Mucosa of rectum (tissue), 2 donors: ENCODE results near the gene DNAJC16.

Source experiments
- H3K27ac ChIP-seq, 2 donors: one replicate each; pipeline ENCODE4 v1.7.0; 2013; ENCODE audit warnings: inconsistent platforms in 2 of 2, low read depth in 2 of 2, low read length in 2 of 2
- H3K27me3 ChIP-seq, 2 donors: one replicate each; pipeline ENCODE4 v1.7.0; 2013; ENCODE audit warnings: low read length in 2 of 2; ENCODE audit not compliant: control insufficient read depth in 2 of 2, insufficient read depth in 2 of 2
- H3K36me3 ChIP-seq, 2 donors: one replicate each; pipeline ENCODE4 v1.7.0; 2013; ENCODE audit warnings: low read length in 2 of 2; ENCODE audit not compliant: control insufficient read depth in 2 of 2, insufficient read depth in 2 of 2
- H3K4me1 ChIP-seq, 2 donors: one replicate each; pipeline ENCODE4 v1.7.0; 2013; ENCODE audit warnings: low read length in 2 of 2, mild to moderate bottlenecking in 1 of 2; ENCODE audit not compliant: control insufficient read depth in 2 of 2, insufficient read depth in 2 of 2
- H3K4me3 ChIP-seq, 2 donors: one replicate each; pipeline ENCODE4 v1.7.0; 2013; ENCODE audit warnings: low read length in 2 of 2
- H3K9ac ChIP-seq, 2 donors: one replicate each; pipeline ENCODE4 v1.7.0; 2013; ENCODE audit warnings: low read length in 2 of 2, low read depth in 1 of 2, mild to moderate bottlenecking in 1 of 2
- H3K9me3 ChIP-seq, 2 donors: one replicate each; pipeline ENCODE4 v1.7.0; 2013; ENCODE audit warnings: low read length in 2 of 2; ENCODE audit not compliant: control insufficient read depth in 2 of 2
- donor health status: healthy.
- donor health status: Normal muscosa, but diverticular disease.

Gene DNAJC16

DNA sequence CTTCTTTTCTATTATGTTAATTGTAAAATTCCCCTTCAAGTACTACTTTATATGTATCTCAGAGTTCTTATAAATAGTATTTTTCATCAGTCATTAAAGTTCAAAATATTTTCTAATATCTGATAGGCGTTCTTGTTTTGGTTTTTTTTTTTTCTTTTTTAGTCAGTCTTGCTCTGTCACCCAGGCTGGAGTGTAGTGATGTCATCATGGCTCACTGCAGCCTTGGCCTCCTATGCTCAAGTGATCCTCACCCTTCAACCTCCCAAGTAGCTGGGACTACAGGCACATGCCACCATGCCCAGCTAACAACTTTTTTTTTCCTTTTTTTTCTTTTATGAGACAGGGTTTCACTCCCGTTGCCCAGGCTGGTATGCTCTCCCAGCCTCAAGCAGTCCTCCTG, 30.9 kb downstream of the DNAJC16 start:
- no peaks in the 10 kb centered on the region for H3K27me3 ChIP-seq
- peaks cover 11 to 17% of the 10 kb centered on the region in 2 donors for H3K36me3 ChIP-seq
- H3K4me1 ChIP-seq, result peaks cover 4 to 8% of the 10 kb centered on the region in 2 donors
- H3K9me3 ChIP-seq, result no peaks in the 10 kb centered on the region
- H3K27ac ChIP-seq, result no peak overlapping the region
- H3K4me3 ChIP-seq, result no peak overlapping the region
- H3K9ac ChIP-seq, result no peak overlapping the region

DNA sequence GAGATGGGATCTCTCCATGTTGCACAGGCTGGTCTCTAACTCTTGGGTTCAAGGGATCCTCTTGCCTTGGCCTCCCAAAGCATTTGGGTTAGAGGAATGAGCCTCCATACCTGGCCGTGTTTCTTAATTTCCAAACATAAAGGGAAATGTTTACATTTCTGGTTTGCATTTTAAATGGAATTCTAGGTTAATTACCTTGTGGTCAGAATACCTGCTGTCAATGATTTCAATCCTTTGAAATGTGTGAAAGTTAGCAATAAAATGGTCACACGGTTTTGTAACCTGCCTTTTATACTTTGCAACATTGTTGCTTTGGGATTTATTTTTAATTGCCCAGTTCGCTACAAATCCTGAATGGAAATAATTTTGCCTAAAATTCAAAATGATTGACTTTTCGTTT, 31.9 kb downstream of the DNAJC16 start:
- no peak overlapping the region for H3K9ac ChIP-seq
- no peaks in the 10 kb centered on the region for H3K9me3 ChIP-seq
- H3K27ac ChIP-seq, result peak overlapping the region in 1 of 2 donors; percentile 76
- H3K36me3 ChIP-seq, result peaks cover 14 to 21% of the 10 kb centered on the region in 2 donors
- peaks cover 4 to 8% of the 10 kb centered on the region in 2 donors for H3K4me1 ChIP-seq
- no peaks in the 10 kb centered on the region for H3K27me3 ChIP-seq
- no peak overlapping the region for H3K4me3 ChIP-seq

DNA sequence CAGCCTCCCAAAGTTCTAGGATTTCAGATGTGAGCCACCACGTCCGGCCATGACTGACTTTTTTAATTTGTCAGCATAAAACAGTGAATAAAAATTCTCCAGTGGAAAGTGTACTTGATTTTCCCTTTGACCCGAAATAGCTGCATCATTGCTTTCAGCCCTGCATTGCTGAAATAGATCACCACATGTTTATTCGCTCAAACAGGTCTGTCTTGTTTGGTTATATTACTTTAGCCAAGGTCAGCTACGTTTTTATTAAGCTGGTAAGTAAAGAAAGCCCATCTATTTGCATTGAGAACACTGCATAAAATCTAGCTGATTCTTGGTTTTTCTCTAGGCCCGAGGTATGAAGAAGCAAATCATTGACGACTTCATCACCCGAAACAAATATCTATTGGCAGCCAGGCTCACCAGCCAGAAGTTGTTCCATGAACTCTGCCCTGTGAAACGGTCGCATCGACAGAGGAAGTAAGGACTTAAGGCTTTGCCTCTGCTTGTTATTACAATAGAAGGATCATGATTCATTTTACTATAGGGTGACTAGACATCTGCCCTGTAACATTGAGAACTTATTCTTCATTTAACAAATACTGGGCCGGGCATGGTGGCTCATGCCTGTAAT, 32.7 kb downstream of the DNAJC16 start:
- Histone ChIP-seq H3K36me3 (peaks cover 21 to 24% of the 10 kb centered on the region in 2 donors), H3K9me3 (no peaks in the 10 kb centered on the region), H3K27me3 (no peaks in the 10 kb centered on the region), H3K27ac (peak overlapping the region; percentile 73 to 76), H3K9ac (peak overlapping the region in 1 of 2 donors; percentile 26), H3K4me3 (no peak overlapping the region), H3K4me1 (peaks cover 4 to 8% of the 10 kb centered on the region in 2 donors)

DNA sequence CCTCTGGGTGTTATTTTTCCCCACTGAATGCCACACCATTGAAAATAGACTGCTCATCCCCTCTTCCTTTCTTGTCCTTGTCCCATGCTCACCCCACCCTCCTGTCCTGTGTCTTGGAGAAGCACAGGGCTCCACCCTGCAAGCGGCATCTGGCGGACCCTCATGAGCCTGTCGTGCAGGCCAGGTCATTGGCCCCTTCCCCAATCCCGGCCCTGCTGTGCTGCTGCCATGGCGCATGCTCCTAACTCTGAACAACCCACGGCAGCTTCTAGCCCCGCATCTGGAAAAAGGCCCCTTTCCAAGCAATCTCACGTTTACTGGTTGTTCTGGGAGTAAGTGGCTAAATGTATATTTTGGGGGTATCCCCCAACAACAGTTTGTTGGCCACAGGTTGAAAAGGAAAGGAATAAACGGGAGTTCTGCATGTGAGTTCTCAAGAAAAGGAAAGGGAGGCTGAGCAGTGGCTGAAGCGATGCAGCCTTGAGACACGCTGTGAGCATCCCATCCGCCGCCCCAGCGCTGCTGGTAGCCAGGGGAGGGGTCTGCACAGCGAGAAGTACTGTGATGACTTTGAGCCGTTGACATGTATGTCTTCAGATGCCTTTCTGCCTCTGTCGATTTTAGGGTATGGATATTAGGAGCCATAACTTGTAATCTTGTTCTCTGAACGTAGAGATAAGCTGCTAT, 41.9 kb downstream of the DNAJC16 start:
- H3K27me3 ChIP-seq, result no peaks in the 10 kb centered on the region
- H3K36me3 ChIP-seq, result peaks cover 44 to 50% of the 10 kb centered on the region in 2 donors
- no peaks in the 10 kb centered on the region for H3K4me1 ChIP-seq
- no peak overlapping the region for H3K9ac ChIP-seq
- no peak overlapping the region for H3K4me3 ChIP-seq
- no peaks in the 10 kb centered on the region for H3K9me3 ChIP-seq
- H3K27ac ChIP-seq, result no peak overlapping the region

DNA sequence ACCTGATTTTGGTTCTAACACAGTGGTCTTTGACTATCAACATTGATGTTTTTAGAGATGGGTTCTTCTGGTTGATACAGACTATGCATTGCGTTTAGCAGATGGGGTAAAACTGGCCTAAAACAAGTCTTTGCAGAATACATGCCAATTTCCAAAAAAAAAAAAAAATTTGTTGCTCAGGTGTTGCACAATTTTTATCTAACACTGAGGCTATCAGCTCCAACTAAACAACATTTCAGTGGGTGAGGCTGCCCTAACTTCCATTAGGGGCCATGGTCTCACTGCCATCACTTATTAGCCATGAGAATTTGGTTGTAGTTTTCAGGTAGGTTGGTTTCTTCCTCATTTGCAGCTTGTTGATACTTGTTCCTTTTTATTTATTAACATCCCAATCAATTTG, 44.2 kb downstream of the DNAJC16 start:
- Histone ChIP-seq H3K9ac (no peak overlapping the region), H3K27ac (no peak overlapping the region), H3K27me3 (no peaks in the 10 kb centered on the region), H3K4me1 (no peaks in the 10 kb centered on the region), H3K36me3 (peaks cover 33 to 41% of the 10 kb centered on the region in 2 donors), H3K4me3 (no peak overlapping the region), H3K9me3 (no peaks in the 10 kb centered on the region)

DNA sequence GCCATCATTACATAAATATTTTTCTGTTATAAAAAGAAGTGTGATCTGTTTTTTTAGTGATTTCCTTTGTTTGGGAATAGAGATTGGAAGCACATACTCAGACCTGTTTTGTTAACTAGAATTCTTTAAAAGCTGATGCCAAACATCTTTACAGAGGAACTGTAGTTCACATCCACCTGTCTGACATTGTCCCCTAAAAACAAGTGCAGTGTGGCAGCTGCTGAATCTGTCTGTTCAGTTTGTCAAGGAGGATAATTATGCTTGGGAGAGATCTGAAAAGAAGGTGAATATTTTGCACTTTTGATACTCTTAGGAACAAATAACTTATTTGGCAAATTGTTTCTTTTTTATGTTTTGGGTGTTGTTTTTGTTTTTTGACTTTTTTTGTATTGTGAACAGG, 44.6 kb downstream of the DNAJC16 start:
- no peaks in the 10 kb centered on the region for H3K9me3 ChIP-seq
- no peak overlapping the region for H3K4me3 ChIP-seq
- no peak overlapping the region for H3K9ac ChIP-seq
- H3K4me1 ChIP-seq, result no peaks in the 10 kb centered on the region
- H3K36me3 ChIP-seq, result peaks cover 29 to 37% of the 10 kb centered on the region in 2 donors
- no peaks in the 10 kb centered on the region for H3K27me3 ChIP-seq
- H3K27ac ChIP-seq, result no peak overlapping the region

DNA sequence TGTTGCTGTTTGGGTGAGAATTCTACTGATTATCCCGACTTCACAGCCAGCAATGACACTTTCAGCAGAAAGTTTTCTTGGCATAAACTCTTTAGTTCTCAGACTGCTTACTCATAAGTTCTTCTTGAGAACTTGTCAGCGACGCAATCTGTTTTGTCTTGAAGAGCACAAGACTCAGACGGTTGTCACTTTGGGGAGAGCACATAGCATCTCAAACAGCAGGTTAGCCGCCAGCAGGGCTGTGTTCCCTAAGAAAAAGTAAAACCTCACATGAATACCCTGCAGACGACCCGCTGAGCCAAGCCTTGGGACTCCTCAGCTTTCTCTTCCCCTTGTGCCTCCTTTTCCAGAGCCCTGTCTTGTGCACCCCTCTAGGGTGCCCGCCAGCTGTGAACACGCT, 46.8 kb downstream of the DNAJC16 start:
- Histone ChIP-seq H3K4me1 (no peaks in the 10 kb centered on the region), H3K36me3 (peaks cover 13 to 16% of the 10 kb centered on the region in 2 donors), H3K9ac (no peak overlapping the region), H3K27ac (no peak overlapping the region), H3K4me3 (no peak overlapping the region), H3K9me3 (no peaks in the 10 kb centered on the region), H3K27me3 (no peaks in the 10 kb centered on the region)

DNA sequence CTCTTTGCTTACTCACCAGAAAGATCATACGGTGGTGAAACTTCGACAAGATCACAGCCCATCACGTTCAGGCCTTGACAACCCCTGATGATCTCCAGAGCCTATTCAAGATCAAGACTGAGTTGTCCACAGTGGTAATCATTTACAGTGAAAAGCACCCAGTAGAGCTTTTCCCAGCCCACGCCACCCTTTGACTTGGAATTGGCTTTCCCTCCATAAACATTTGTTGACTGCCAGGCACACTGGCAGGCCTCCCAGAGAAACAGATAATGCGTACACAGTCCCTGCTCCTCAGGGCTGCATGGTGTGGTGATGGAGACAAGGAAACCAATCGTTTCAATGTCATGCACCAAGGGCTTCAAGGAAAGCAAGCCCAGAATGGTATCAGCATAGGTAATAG, 48.1 kb downstream of the DNAJC16 start:
- no peaks in the 10 kb centered on the region for H3K9me3 ChIP-seq
- no peak overlapping the region for H3K27ac ChIP-seq
- peaks cover 5% of the 10 kb centered on the region in 2 donors for H3K4me1 ChIP-seq
- H3K27me3 ChIP-seq, result no peaks in the 10 kb centered on the region
- H3K36me3 ChIP-seq, result peaks cover 9 to 12% of the 10 kb centered on the region in 2 donors
- H3K4me3 ChIP-seq, result no peak overlapping the region
- no peak overlapping the region for H3K9ac ChIP-seq

DNA sequence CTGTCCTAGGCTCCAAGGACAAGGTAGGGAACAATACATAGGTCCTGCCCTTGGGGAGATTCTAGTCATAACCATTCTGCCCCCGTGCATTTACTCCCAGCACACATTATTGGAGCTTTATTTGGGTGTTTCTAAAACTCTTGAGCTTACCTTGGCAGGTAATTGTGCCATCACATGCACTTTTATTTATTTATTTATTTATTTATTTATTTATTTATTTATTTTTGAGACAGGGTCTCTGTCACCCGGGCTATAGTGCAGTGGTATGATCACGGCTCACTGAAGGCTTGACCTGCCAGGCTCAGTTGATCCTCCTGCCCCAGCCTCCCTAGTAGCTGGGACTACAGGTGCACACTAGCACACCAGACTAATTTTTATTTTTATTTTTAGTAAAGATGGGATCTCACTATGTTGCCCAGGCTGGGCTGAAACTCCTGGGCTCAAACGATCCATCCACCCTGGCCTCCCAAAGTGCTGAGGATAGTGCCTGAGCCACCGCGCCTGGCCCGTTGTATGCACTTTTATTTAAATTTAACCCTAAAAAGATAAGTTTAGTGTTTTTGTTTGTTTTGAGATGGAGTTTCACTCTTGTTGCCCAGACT, 49.0 kb downstream of the DNAJC16 start:
- Histone ChIP-seq H3K27me3 (no peaks in the 10 kb centered on the region), H3K4me3 (no peak overlapping the region), H3K4me1 (peaks cover 5 to 8% of the 10 kb centered on the region in 2 donors), H3K9me3 (no peaks in the 10 kb centered on the region), H3K9ac (no peak overlapping the region), H3K27ac (no peak overlapping the region), H3K36me3 (peaks cover 6 to 10% of the 10 kb centered on the region in 2 donors)

DNA sequence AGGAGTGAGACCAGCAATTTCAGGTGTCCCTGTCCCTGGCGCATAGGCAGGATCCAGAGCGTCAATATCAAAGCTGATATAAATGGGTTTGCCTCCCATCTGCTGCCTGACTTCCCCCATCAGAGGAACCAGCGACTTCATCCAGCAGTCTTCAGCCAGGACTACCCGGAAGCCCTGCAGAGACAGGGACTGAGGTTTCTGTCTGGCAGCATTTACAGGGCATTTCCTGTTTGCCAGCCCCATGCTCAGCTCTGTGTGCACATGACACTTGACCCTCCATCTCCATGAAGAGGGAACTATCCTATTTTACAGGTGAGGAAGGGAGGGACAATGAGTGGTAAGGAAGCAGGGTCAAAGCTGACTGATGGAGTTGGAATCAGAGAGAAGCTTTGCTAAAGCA, 51.0 kb downstream of the DNAJC16 start:
- Histone ChIP-seq H3K36me3 (peaks cover 5 to 7% of the 10 kb centered on the region in 2 donors), H3K4me1 (peaks cover 5 to 8% of the 10 kb centered on the region in 2 donors), H3K27me3 (no peaks in the 10 kb centered on the region), H3K9me3 (no peaks in the 10 kb centered on the region), H3K9ac (no peak overlapping the region), H3K27ac (no peak overlapping the region), H3K4me3 (no peak overlapping the region)
